BLaER1 (cell line): Measurements from ENCODE around the gene L2HGDH.
A peak's percentile ranks its signal among the peaks of the same experiment; 100 is the strongest.

ENCODE experiments used
- H3K27ac ChIP-seq: shearing (Covaris generic); formaldehyde crosslinking; 2 replicates; pipeline ENCODE4 v1.8.1; 2022
- H3K27me3 ChIP-seq: shearing (Covaris generic); formaldehyde crosslinking; 2 replicates; pipeline ENCODE4 v1.8.1; 2022
- H3K36me3 ChIP-seq: shearing (Covaris generic); formaldehyde crosslinking; 2 replicates; pipeline ENCODE4 v1.8.1; 2022
- H3K4me1 ChIP-seq: shearing (Covaris generic); formaldehyde crosslinking; 2 replicates; pipeline ENCODE4 v1.8.1; 2022
- H3K4me2 ChIP-seq: shearing (Covaris generic); formaldehyde crosslinking; 2 replicates; pipeline ENCODE4 v1.8.1; 2022
- H3K4me3 ChIP-seq: shearing (Covaris generic); formaldehyde crosslinking; 2 replicates; pipeline ENCODE4 v1.8.1; 2022
- H3K9ac ChIP-seq: shearing (Covaris generic); formaldehyde crosslinking; 2 replicates; pipeline ENCODE4 v1.8.1; 2022
- H3K9me3 ChIP-seq: shearing (Covaris generic); formaldehyde crosslinking; 2 replicates; pipeline ENCODE4 v1.8.1; 2022
- H4K20me1 ChIP-seq: shearing (Covaris generic); formaldehyde crosslinking; 2 replicates; pipeline ENCODE4 v1.8.1; 2022
- Cebpa-rat ChIP-seq: shearing (Covaris generic); IDR thresholded peaks from 2 replicates; pipeline ENCODE4 v1.8.1; 2022

L2HGDH gene

GRCh38 chr14:50260072-50260471 is 52.0 kb downstream of the L2HGDH start:
- peaks cover 11% of the 10 kb centered on the region; the same call in 1 of the 2 replicates for H3K36me3 ChIP-seq

GRCh38 chr14:50257732-50258131 is 54.3 kb downstream of the L2HGDH start:
- Histone ChIP-seq H3K4me2 (no peak overlapping the region), H3K27me3 (no peaks in the 10 kb centered on the region), H3K9me3 (0 out of 2 replicates have a peak, but pooled peaks cover 7% of the 10 kb centered on the region), H3K27ac (no peak overlapping the region), H3K36me3 (peaks cover 28% of the 10 kb centered on the region; the same call in 1 of the 2 replicates), H3K4me1 (no peaks in the 10 kb centered on the region), H4K20me1 (no peaks in the 10 kb centered on the region), H3K9ac (no peak overlapping the region), H3K4me3 (no peak overlapping the region)
- no peak for TF ChIP-seq Cebpa-rat

More at GRCh38 chr14:50260072-50260471, 52.0 kb downstream of the L2HGDH start:
- Histone ChIP-seq H4K20me1 (no peaks in the 10 kb centered on the region), H3K27me3 (no peaks in the 10 kb centered on the region), H3K9me3 (no peaks in the 10 kb centered on the region), H3K4me2 (no peak overlapping the region), H3K4me1 (no peaks in the 10 kb centered on the region), H3K27ac (no peak overlapping the region), H3K4me3 (no peak overlapping the region), H3K9ac (no peak overlapping the region)
- TF ChIP-seq Cebpa-rat: no peak

DNA sequence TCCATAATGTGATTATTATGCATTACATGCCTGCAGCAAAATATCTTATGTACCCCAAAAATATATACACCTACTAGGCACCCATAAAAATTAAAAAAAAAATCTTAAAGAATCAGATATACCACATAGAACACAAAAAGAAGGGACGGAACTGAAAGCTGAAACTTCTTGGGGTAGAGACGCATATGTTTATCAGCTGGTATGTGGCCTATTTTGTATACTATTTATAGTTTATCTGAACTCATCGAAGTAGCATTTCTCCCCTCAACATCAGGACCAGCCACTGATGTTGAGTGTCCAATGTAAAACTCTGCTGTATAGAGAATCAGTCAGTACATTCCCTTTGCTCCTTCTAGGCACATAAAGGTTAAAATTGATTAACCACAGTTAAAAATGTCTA is 57.8 kb downstream of the L2HGDH start:
- no peaks in the 10 kb centered on the region for H4K20me1 ChIP-seq
- no peak overlapping the region for H3K9ac ChIP-seq
- H3K9me3 ChIP-seq: 0 out of 2 replicates have a peak, but pooled peaks cover 10% of the 10 kb centered on the region
- no peaks in the 10 kb centered on the region for H3K27me3 ChIP-seq
- no peak overlapping the region for H3K4me3 ChIP-seq
- TF ChIP-seq Cebpa-rat: no peak
- H3K36me3 ChIP-seq: peaks cover 48% of the 10 kb centered on the region
- H3K27ac ChIP-seq: no peak overlapping the region
- no peaks in the 10 kb centered on the region for H3K4me1 ChIP-seq
- no peak overlapping the region for H3K4me2 ChIP-seq

GRCh38 chr14:50249136-50249775 is 62.8 kb downstream of the L2HGDH start:
- Histone ChIP-seq H3K4me2 (no peak overlapping the region), H3K4me3 (no peak overlapping the region), H3K9ac (no peak overlapping the region), H3K27ac (no peak overlapping the region), H3K9me3 (0 out of 2 replicates have a peak, but pooled peaks cover 10% of the 10 kb centered on the region), H3K4me1 (no peaks in the 10 kb centered on the region), H4K20me1 (no peaks in the 10 kb centered on the region), H3K36me3 (peaks cover 51% of the 10 kb centered on the region), H3K27me3 (no peaks in the 10 kb centered on the region)
- no peak for TF ChIP-seq Cebpa-rat

DNA sequence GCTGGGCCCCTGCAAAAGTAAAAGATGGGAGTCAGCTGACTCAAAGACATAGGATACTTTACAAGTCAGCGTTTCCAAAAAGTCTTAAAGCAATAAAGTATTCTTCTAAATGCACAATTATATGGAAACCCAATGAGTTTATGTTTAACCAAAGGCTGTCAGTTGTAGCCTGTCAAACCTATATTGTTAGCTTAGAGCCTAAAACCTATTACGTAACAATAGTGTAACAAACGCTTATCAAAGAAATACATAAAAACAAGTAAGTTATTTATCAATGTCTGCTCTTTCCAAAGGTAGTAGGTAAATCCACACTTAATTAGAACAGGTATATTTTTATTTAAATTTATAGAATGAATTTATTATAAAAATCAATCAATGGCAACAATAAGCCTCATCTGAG is 64.8 kb downstream of the L2HGDH start:
- Histone ChIP-seq H3K27ac (no peak overlapping the region), H3K36me3 (peaks cover 43% of the 10 kb centered on the region), H3K9me3 (no peaks in the 10 kb centered on the region), H3K4me3 (no peak overlapping the region), H3K4me1 (no peaks in the 10 kb centered on the region), H4K20me1 (no peaks in the 10 kb centered on the region), H3K4me2 (no peak overlapping the region), H3K9ac (no peak overlapping the region), H3K27me3 (no peaks in the 10 kb centered on the region)
- TF ChIP-seq Cebpa-rat: no peak; the same call in 1 of the 2 replicates

- Histone ChIP-seq H3K4me3 (no peak overlapping the region), H3K9ac (no peak overlapping the region), H3K9me3 (no peaks in the 10 kb centered on the region), H3K36me3 (peaks cover 15% of the 10 kb centered on the region; the same call in 1 of the 2 replicates), H3K27ac (no peak overlapping the region), H3K27me3 (no peaks in the 10 kb centered on the region), H4K20me1 (no peaks in the 10 kb centered on the region), H3K4me1 (peaks cover 2% of the 10 kb centered on the region), H3K4me2 (no peak overlapping the region)
- TF ChIP-seq Cebpa-rat: no peak
These were observed 69.3 kb downstream of the L2HGDH start for GRCh38 chr14:50242566-50243310.

- Histone ChIP-seq H3K4me1 (peaks cover 8% of the 10 kb centered on the region), H3K36me3 (peaks cover 15% of the 10 kb centered on the region; the same call in 1 of the 2 replicates), H3K9me3 (no peaks in the 10 kb centered on the region), H3K4me2 (no peak overlapping the region), H3K27ac (no peak overlapping the region), H3K4me3 (no peak overlapping the region), H4K20me1 (no peaks in the 10 kb centered on the region), H3K9ac (no peak overlapping the region), H3K27me3 (no peaks in the 10 kb centered on the region)
- no peak for TF ChIP-seq Cebpa-rat
These were observed 69.9 kb downstream of the L2HGDH start for GRCh38 chr14:50242096-50242495.

GRCh38 chr14:50237427-50237826 is 74.6 kb downstream of the L2HGDH start:
- TF ChIP-seq Cebpa-rat: no peak
- Histone ChIP-seq H3K36me3 (no peaks in the 10 kb centered on the region), H3K4me2 (peak overlapping the region; percentile 16), H4K20me1 (no peaks in the 10 kb centered on the region), H3K27ac (no peak overlapping the region), H3K9me3 (peaks cover 7% of the 10 kb centered on the region), H3K27me3 (no peaks in the 10 kb centered on the region), H3K9ac (no peak overlapping the region), H3K4me3 (no peak overlapping the region), H3K4me1 (peaks cover 12% of the 10 kb centered on the region)

DNA sequence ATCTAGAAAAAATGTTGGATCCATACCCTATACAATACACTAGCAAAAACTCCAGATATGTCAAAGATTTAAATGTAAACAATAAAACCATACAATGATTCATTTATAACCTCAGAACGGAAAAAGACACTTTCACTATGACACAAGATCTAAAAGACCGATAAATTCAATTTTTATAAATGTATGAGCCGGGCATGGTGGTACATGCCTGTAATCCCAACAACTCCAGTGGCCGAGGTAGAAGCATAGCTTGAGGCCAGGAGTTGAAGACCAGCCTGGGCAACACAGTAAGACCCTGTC is 78.1 kb downstream of the L2HGDH start:
- Histone ChIP-seq H3K4me1 (peaks cover 25% of the 10 kb centered on the region), H3K4me2 (no peak overlapping the region), H3K36me3 (no peaks in the 10 kb centered on the region; the same call in 1 of the 2 replicates), H4K20me1 (peaks cover 15% of the 10 kb centered on the region), H3K9ac (no peak overlapping the region), H3K27ac (no peak overlapping the region), H3K27me3 (no peaks in the 10 kb centered on the region), H3K4me3 (no peak overlapping the region), H3K9me3 (peaks cover 7% of the 10 kb centered on the region)
- TF ChIP-seq Cebpa-rat: no peak
